Stimulated activated CD8-positive, alpha-beta memory T cell treated with anti-CD3 and anti-CD28 coated beads, Interleukin-4, amount 100 ng/mL, for 4 hours (primary cell): ENCODE measurements around the gene CARD8.
"Not testable (repeated sequence)": the region's sequence is repeated elsewhere in the genome, so short reads cannot be mapped to it uniquely, and the experiment has no call there.

Source experiments
- DNase-seq, 2 donors: peaks; one replicate each; pipeline ENCODE4 v3.0.0-alpha.2; 2020; ENCODE audit warnings: low read depth in 2 of 2, low spot score in 1 of 2

CARD8 gene

DNA sequence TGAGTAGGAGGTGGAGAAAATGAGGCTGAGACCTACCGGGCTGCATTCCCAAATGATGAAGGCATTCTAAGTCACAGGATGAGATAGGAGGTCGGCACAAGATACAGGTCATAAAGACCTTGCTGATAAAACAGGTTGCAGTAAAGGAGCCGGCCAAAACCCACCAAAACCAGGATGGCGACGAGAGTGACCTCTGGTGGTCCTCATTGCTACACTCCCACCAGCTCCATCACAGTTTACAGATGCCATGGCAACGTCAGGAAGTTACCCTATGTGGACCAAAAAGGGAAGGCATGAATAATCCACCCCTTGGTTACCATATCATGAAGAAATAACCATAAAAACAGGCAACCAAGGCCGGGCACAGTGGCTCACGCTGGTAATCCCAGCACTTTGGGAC is 9.6 kb upstream of the CARD8 start:
- not testable (repeated sequence) for DNase-seq

DNA sequence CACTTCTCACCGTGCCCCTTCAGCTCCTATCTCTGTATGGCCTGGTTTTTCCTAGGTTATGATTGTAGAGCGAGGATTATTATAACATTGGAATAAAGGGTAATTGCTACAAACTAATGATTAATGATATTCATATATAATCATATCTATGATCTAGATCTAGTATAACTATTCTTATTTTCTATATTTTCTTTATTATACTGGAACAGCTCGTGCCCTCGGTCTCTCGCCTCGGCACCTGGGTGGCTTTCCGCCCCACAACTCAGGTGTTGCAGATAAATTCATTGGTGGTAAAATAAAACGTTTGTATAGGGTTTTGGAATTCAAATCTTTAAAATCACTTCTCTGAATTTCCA is 4.6 kb upstream of the CARD8 start:
- not testable (repeated sequence) for DNase-seq

GRCh38 chr19:48258992-48259391 is 3.3 kb upstream of the CARD8 start:
- DNase-seq = not testable (repeated sequence)

- no peak for DNase-seq
Measured at GRCh38 chr19:48258350-48258749, 2.6 kb upstream of the CARD8 start.

- no peak for DNase-seq
Measured at GRCh38 chr19:48254529-48254970, 1.2 kb downstream of the CARD8 start.

GRCh38 chr19:48253999-48254398 is 1.7 kb downstream of the CARD8 start:
- DNase-seq = no peak

DNA sequence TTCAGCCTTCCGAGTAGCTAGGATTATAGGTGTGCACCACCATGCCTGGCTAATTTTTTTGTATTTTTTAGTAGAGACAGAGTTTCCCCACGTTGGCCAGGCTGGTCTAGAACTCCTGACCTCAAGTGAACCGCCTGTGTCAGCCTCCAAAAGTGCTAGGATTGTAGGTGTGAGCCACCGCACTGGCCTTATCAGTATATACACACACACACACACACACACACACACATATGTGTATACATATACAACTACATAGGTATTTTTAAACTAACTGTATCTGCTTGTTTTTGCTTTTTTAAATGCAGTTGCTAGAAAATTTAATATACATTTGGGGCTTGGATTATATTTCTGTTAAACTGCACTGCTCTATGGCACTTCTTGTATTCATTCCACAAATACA is 3.1 kb downstream of the CARD8 start:
- no peak for DNase-seq

DNA sequence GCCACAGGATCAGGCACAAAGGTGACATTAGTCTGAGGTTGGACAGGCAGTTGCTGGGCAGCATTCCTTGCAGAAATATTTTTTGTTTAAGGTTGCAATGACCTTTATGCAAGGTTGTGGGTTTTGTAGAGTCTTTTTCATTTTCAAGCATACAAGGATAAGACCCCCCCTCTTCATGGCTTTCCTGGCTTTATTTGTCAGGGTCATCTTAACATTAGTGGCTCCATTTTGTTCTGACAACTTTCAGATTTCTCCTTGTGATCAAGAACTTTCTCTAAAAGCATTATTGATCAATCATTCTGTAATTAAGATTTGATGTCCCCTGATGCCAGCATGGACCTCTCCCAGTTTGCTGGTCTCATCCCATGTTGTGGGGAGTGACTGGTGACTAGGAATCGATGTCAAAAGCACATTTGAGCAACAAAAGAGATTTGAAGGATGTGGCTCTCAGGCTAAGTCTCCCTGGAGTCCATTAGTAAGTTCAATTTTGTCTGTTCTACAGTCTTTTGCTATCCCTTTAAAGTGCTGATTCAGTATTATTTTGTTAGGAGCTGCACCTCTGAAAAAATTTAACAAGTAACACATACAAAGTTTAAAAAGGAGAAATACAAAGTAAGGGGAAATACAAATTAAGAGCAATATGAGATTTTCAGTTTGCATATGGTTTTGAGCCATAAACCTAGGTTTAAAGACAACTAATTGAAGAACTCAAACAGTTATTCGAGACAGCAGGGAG is 5.3 kb downstream of the CARD8 start:
- no peak for DNase-seq

DNA sequence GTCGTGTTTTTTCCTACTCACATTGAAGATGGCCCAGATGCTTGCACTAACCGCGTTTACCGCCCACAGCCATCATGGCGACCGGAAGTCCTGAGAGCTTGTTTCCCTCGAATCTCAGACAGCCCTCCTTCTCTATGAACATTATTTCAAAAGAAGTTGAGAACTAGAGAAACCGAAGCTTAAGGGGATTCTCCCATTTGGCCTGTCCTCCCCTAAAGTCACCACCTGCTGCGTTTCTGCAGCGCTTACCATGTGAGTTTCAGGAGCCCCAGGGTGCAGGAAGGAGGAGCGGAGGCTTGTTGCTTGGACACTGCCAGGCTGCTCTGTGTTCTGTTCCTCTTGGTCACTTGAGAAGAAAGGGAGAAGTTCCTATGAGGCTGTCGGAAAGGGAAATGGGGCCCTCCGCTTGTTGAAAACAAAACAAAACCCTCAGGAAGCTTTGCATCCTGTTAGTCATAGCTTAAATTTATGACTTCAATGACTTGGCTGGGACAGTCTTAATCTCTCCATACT is 6.2 kb downstream of the CARD8 start:
- DNase-seq = peak; percentile 45 to 51

DNA sequence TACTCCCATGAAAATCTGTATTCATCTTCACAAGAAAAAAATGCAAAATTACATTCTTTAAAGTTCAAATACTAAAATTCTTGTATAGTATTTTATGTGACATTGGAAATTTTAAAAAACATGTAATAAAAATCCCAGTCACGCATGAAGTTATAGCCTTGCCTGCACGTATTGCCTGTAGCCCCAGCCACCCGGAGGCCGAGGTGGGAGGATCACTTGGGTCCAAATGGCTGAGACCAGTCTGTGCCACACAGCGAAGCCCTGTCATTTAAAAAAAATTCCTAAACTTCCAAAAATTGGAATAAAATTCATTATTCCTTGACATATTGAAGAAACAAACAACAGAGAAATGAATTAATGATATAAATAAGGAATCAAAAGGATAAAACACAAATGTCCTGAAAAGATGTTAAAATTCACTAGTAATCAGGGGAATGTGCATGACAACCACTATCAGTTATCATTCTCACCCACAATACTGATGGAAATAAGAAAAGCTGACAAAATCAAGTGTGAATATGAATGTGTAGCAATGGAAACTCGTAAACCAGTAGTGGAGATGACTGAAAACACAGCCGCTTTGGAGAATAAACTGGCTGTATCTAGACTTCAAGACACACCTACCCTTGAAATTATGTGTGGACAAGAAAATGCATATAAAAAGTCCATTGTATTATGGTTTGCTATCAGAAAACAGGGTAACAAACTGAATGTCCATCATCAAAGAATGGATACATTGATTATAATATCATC is 7.5 kb downstream of the CARD8 start:
- no peak for DNase-seq

DNA sequence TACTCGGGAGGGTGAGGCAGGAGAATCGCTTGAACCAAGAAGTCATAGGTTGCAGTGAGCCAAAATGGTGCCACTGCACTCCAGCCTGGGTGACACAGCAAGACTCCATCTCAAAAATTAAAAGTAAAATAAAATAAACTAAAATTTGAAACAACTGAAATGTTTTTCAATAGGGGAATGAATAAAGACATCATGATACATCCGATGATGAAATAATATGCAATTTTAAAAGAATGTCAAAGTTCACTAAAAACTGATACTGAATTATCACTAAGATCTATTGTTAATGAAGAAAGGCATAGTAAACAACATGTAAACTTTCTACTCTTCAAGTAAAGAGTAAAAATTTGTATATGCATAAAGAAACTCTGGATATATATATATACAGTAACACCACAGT is 8.5 kb downstream of the CARD8 start:
- DNase-seq = no peak

- no peak for DNase-seq
Measured at GRCh38 chr19:48246101-48246500, 9.6 kb downstream of the CARD8 start.

GRCh38 chr19:48244281-48244680 is 11.4 kb downstream of the CARD8 start:
- peak in 1 of 2 donors; percentile 11 for DNase-seq

GRCh38 chr19:48241771-48242170 is 13.9 kb downstream of the CARD8 start:
- DNase-seq = not testable (repeated sequence)

DNA sequence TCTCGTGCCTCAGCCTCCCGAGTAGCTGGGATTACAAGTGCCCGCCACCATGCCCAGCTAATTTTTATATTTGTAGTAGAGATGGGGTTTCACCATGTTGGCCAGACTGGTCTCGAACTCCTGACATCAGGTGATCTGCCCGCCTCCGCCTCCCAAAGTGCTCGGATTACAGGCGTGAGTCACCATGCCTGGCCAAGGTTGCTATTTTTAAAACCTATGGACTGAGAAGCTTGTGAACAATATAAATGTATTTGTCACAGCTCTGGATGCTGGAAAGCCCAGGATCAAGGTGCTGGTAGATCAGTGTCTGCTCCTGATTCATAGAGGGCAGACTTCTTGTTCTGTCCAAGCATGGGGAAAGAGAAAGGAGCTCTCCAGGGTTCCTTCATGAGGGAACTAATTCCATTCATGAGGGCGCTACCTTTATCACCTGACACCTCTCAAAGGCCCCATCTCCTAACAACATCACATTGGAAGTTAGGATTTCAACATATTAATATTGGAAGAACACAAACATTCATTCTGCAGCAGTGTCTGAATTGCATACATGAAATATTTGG is 16.1 kb downstream of the CARD8 start:
- DNase-seq = no peak

DNA sequence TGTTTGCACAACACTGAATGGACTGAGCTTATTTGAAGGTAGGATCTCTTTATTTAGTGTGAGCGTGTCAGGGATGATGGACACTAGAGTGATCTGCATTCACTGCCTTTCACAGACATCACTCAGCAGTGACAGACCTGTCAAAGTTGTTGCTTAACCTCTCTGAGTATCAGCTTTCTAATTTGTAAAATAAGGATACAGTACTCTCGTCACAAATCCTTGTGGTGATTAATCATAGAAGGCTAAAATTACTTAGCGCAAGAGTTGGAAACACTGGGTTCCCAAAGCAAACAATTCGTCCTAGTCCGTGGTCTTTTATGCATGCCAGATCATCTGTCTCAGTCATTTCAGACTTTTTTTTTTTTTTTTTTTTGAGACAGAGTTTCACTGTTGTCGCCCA is 16.6 kb downstream of the CARD8 start:
- DNase-seq = no peak

- DNase-seq = no peak
Measured at GRCh38 chr19:48237057-48237456, 18.7 kb downstream of the CARD8 start.

DNA sequence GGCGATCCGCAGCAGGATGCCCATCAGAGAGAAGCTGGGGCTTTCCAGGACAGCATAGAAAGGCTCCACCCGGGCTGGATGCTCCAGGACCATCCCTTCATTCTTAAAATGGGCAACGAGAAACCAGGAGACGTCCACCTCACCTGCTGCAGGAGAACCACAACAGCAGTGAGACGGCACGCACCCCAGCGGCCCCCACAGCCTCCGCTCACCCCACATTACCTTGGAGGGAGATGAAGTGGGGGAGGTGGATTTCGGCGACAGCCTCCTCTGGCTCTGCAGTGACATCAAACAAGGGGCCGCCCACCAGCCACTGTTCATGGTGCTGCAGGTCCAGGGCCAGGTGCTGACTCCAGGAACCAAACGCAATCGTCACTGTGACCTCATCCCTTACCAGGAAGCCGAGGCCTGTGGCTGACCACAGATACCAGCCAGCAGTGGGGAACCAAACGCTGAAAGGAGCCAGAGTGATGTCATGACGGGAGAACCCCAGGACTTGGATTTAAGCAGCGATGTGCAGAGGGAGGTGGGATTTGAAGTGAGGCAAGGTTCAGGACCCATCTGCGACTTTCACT is 25.1 kb downstream of the CARD8 start:
- DNase-seq = no peak

DNA sequence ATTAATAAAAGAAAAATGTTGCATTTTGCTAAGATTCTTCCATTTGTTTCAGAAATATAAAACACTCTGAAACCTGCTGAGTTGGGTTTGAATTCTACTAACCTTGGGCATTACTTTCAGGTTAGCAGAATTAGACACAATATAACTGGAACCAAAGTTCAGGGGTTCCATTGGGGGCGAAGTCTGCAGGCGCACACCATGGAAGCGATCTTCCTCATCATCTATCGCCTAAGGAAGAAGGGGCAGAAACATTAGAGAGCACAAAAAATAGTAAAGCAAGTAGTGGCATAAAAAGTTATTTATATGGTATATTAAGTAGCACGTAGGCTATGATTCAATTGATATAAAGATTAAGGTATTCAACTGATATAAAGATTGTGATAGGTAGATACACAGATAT is 34.1 kb downstream of the CARD8 start:
- DNase-seq = no peak

DNA sequence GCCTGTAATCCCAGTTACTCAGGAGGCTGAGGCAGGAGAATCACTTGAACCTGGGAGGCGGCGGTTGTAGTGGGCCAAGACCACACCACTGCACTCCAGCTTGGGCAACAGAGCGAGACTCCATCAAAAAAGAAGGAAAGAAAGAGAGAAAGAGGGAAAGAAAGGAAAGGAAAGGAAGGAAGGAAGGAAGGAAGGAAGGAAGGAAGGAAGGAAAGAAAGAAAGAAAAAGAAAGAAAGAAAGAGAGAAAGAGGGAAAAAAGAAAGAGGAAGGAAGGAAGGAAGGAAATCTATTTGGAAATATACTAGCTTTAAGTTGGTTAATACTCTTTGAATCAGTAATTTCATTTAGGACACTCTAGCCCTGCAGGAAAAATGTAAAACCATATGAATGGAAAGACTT is 34.9 kb downstream of the CARD8 start:
- DNase-seq = not testable (repeated sequence)

GRCh38 chr19:48218997-48219396 is 36.7 kb downstream of the CARD8 start:
- DNase-seq = no peak

- no peak for DNase-seq
Measured at GRCh38 chr19:48216933-48217332, 38.8 kb downstream of the CARD8 start.
